IMR-90 (cell line): ENCODE data around the gene MAPK10. TPM values are rescaled to one million over a fixed set of nuclear protein-coding genes. Genes with fewer than 3 reads are reported as not detected.

Experiments
- ATAC-seq: fragments of 200-7000 bp; cut with Tn5 transposase; 2 replicates; pipeline ENCODE4 v1.9.1; 2020; ENCODE audit warnings: low read depth, mild to moderate bottlenecking, moderate library complexity
- BruUV-seq: library from RNA; stranded (reverse); fragments of 400-500 nt; replicated peaks from 2 replicates; lab custom pipeline; 2021; lab: Mats Ljungman, UMichigan
- CTCF ChIA-PET: fragments of 300-600 bp; formaldehyde crosslinking; extraction: SDS; loops from one replicate; lab custom pipeline; 2021; ENCODE audit warnings: antibody characterized with exemption; lab: Yijun Ruan, JAX
- POLR2A ChIA-PET: fragments of 300-600 bp; sonication (Branson Sonifier 250); formaldehyde crosslinking; loops from one replicate; lab custom pipeline; 2022; ENCODE audit warnings: antibody characterized with exemption; ENCODE audit not compliant: unreplicated experiment; lab: Charles Lee
- DNase-seq: peaks from one replicate; pipeline ENCODE4 v3.0.0; 2013
- H2AFZ ChIP-seq: replicated peaks from 2 replicates; pipeline ENCODE3; 2013; ENCODE audit warnings: low read length, mild to moderate bottlenecking; ENCODE audit not compliant: poor library complexity
- H2AK5ac ChIP-seq: 2 replicates; pipeline ENCODE4 v1.6.1; 2013; ENCODE audit warnings: low read depth, low read length, inconsistent platforms
- H2AK9ac ChIP-seq: replicated peaks from 2 replicates; pipeline ENCODE3; 2013; ENCODE audit warnings: mild to moderate bottlenecking, low read depth, low read length, moderate library complexity; ENCODE audit not compliant: poor library complexity
- H2BK120ac ChIP-seq: 2 replicates; pipeline ENCODE4 v1.6.1; 2013; ENCODE audit warnings: low read depth, low read length, inconsistent platforms
- H2BK15ac ChIP-seq: 3 replicates; pipeline ENCODE4 v1.6.1; 2013; ENCODE audit warnings: low read depth, low read length, inconsistent platforms
- H2BK20ac ChIP-seq: 2 replicates; pipeline ENCODE4 v1.6.1; 2013; ENCODE audit warnings: low read depth, mild to moderate bottlenecking, inconsistent platforms, low read length, moderate library complexity
- H2BK5ac ChIP-seq: 2 replicates; pipeline ENCODE4 v1.6.1; 2013; ENCODE audit warnings: mild to moderate bottlenecking, low read depth, low read length, inconsistent platforms; ENCODE audit not compliant: poor library complexity, severe bottlenecking
- H3K14ac ChIP-seq: replicated peaks from 2 replicates; pipeline ENCODE4 v1.6.1; 2013; ENCODE audit warnings: low read depth, low read length, inconsistent platforms
- H3K18ac ChIP-seq: 2 replicates; pipeline ENCODE4 v1.6.1; 2013; ENCODE audit warnings: low read depth, low read length, control low read depth
- H3K23ac ChIP-seq: 2 replicates; pipeline ENCODE4 v1.6.1; 2013; ENCODE audit warnings: low read depth, low read length, inconsistent platforms
- H3K27ac ChIP-seq: 2 replicates; pipeline ENCODE4 v1.5.1; 2013; ENCODE audit warnings: mild to moderate bottlenecking, control low read depth, low read length; ENCODE audit not compliant: insufficient read depth
- H3K27me3 ChIP-seq: 2 replicates; pipeline ENCODE4 v1.6.1; 2013; ENCODE audit warnings: low read length; ENCODE audit not compliant: control insufficient read depth, insufficient read depth
- H3K36me3 ChIP-seq: 2 replicates; pipeline ENCODE4 v1.6.1; 2013; ENCODE audit warnings: low read length, mixed read lengths; ENCODE audit not compliant: control insufficient read depth, insufficient read depth
- H3K4ac ChIP-seq: 2 replicates; pipeline ENCODE4 v1.6.1; 2013; ENCODE audit warnings: low read depth, low read length, inconsistent platforms
- H3K4me1 ChIP-seq: 2 replicates; pipeline ENCODE4 v1.6.1; 2013; ENCODE audit warnings: low read length, mixed read lengths; ENCODE audit not compliant: control insufficient read depth, insufficient read depth
- H3K4me2 ChIP-seq: 2 replicates; pipeline ENCODE4 v1.6.1; 2013; ENCODE audit warnings: low read depth, mild to moderate bottlenecking, control low read depth, low read length, moderate library complexity
- H3K4me3 ChIP-seq: 2 replicates; pipeline ENCODE4 v1.5.1; 2013; ENCODE audit warnings: low read depth, mild to moderate bottlenecking, control low read depth, low read length, moderate library complexity; ENCODE audit not compliant: insufficient read depth
- H3K56ac ChIP-seq: 2 replicates; pipeline ENCODE4 v1.6.1; 2013; ENCODE audit warnings: low read length, inconsistent platforms; ENCODE audit not compliant: insufficient read depth; ENCODE audit errors: extremely low read depth
- H3K79me1 ChIP-seq, 2 experiments: 2 replicates each; pipeline ENCODE4 v1.6.1; 2013; ENCODE audit warnings: low read length in 2 of 2, inconsistent platforms in 1 of 2, low read depth in 1 of 2
- H3K9ac ChIP-seq: 2 replicates; pipeline ENCODE4 v1.6.1; 2013; ENCODE audit warnings: low read depth, low read length, control low read depth
- H3K9me1 ChIP-seq: 2 replicates; pipeline ENCODE4 v1.6.1; 2013; ENCODE audit warnings: low read length, inconsistent platforms; ENCODE audit not compliant: insufficient read depth
- H3K9me3 ChIP-seq: 2 replicates; pipeline ENCODE4 v1.6.1; 2013; ENCODE audit warnings: low read length; ENCODE audit not compliant: control insufficient read depth, insufficient read depth
- H4K20me1 ChIP-seq: 2 replicates; pipeline ENCODE4 v1.6.1; 2013; ENCODE audit warnings: low read length, inconsistent platforms; ENCODE audit not compliant: insufficient read depth
- H4K5ac ChIP-seq: 2 replicates; pipeline ENCODE4 v1.6.1; 2013; ENCODE audit warnings: mild to moderate bottlenecking, low read depth, low read length, control low read depth
- H4K8ac ChIP-seq, 2 experiments: 2 replicates each; pipeline ENCODE4 v1.6.1; 2013; ENCODE audit warnings: low read depth in 2 of 2, low read length in 2 of 2, control low read depth in 1 of 2, inconsistent platforms in 1 of 2
- H4K91ac ChIP-seq: 2 replicates; pipeline ENCODE4 v1.6.1; 2013; ENCODE audit warnings: low read depth, low read length, inconsistent platforms; ENCODE audit not compliant: insufficient read depth
- CEBPB ChIP-seq: IDR thresholded peaks from 2 replicates; pipeline ENCODE4 v1.6.1; 2012; ENCODE audit warnings: low read depth, low read length, improper control_type of control experiment
- CTCF ChIP-seq: conservative IDR thresholded peaks from 2 replicates; pipeline ENCODE4 v1.5.1; 2012; ENCODE audit warnings: mild to moderate bottlenecking, low read depth, low read length, improper control_type of control experiment
- MAFK ChIP-seq: IDR thresholded peaks from 2 replicates; pipeline ENCODE4 v1.6.1; 2012; ENCODE audit warnings: low read depth, low read length, improper control_type of control experiment
- WGBS, 2 experiments: methylation state at CpG; one replicate each; pipeline versions ENCODE4 v1.1.5 to v1.1.7; 2013; ENCODE audit warnings: missing lambda C conversion rate in 2 of 2; ENCODE audit not compliant: insufficient read length in 1 of 2; ENCODE audit errors: extremely low coverage in 2 of 2; 5-methylcytosine and 5-hydroxymethylcytosine counted together
- dilution Hi-C: fragments of 300-500 bp; cut with HindIII; formaldehyde crosslinking; loops from one replicate; pipeline ENCODE4 v1.14.3; 2018; ENCODE audit warnings: low sequenced_read_pairs; ENCODE audit not compliant: unreplicated experiment
- in situ Hi-C: fragments of 300-500 bp; cut with MboI; formaldehyde crosslinking; loops from 3 replicates; pipeline ENCODE4 v1.14.3; 2019; ENCODE audit warnings: low sequenced_read_pairs, inconsistent platforms, mixed read lengths
- intact Hi-C: fragments of 100-400 bp; cut with micrococcal nuclease; formaldehyde crosslinking; loops from 2 replicates; pipeline ENCODE4 v1.10.0; 2022
- polyA plus RNA-seq, 3 experiments: library from polyadenylated mRNA; depleted of rRNA; stranded (reverse); fragments of >200 nt; gene quantifications; 2 replicates each; pipeline ENCODE4 v1.2.3, GENCODE V29; 2012; ENCODE audit warnings: low replicate concordance in 1 of 3
- total RNA-seq: library from RNA; depleted of rRNA; stranded (reverse); fragments of >200 nt; gene quantifications from 2 replicates; pipeline ENCODE4 v1.2.3, GENCODE V29; 2012

Gene MAPK10
- total and polyA plus RNA-seq, 2 of the 4 experiments (the other 2 are of a cell fraction), result 2.8 to 6.5 TPM

GRCh38 chr4:86100539-86101215 lies 259.2 kb downstream of the MAPK10 start:
- Histone ChIP-seq H2BK120ac (no peak overlapping the region), H4K20me1 (no peaks in the 10 kb centered on the region), H2BK20ac (no peak overlapping the region), H2BK5ac (no peak overlapping the region), H3K4me2 (no peak overlapping the region), H4K91ac (no peak overlapping the region), H2AK5ac (no peak overlapping the region), H4K5ac (no peak overlapping the region), H3K18ac (no peak overlapping the region), H3K9me1 (no peaks in the 10 kb centered on the region), H3K4ac (no peak overlapping the region), H3K79me1 (no peaks in the 10 kb centered on the region), H4K8ac (no peak overlapping the region), H3K27me3 (no peaks in the 10 kb centered on the region), H3K36me3 (no peaks in the 10 kb centered on the region), H3K4me3 (no peak overlapping the region), H2AFZ (no peak overlapping the region), H3K4me1 (no peaks in the 10 kb centered on the region), H3K56ac (no peak overlapping the region), H2AK9ac (no peak overlapping the region), H3K9me3 (no peaks in the 10 kb centered on the region), H3K27ac (no peak overlapping the region), H3K14ac (no peak overlapping the region), H2BK15ac (no peak overlapping the region), H3K9ac (no peak overlapping the region), H3K23ac (no peak overlapping the region)
- ATAC-seq (no peak), DNase-seq (no peak)
- POLR2A ChIA-PET, result no interaction called here
- intact Hi-C loops (no loop called here), dilution Hi-C loops (no loop called here), in situ Hi-C loops (no loop called here)
- WGBS, 2 experiments, result 83% methylated on average over 1 of the region's 7 CpGs; no CpG with 5 or more reads in 1 of the 2 experiments
- TF ChIP-seq MAFK, result no peak
- no peak for TF ChIP-seq CEBPB
- no peak for TF ChIP-seq CTCF
- CTCF ChIA-PET, result no interaction called here
- BruUV-seq, result no TSS peak
